K562 (cell line): Measurements from ENCODE around the gene LMX1B. TPM values are rescaled to one million over a fixed set of nuclear protein-coding genes. Genes with fewer than 3 reads are reported as not detected.

ENCODE experiments used
- ATAC-seq: fragments of 200-7000 bp; cut with Tn5 transposase; 3 replicates; pipeline ENCODE4 v1.9.1; 2020; ENCODE audit warnings: moderate library complexity
- BruUV-seq: library from RNA; stranded (reverse); fragments of 400-500 nt; replicated peaks from 2 replicates; lab custom pipeline; 2021; lab: Mats Ljungman, UMichigan
- CTCF ChIA-PET: fragments of 300-600 bp; formaldehyde crosslinking; extraction: SDS; loops from one replicate; lab custom pipeline; 2021; ENCODE audit warnings: low intra/inter-chr PET ratio; lab: Yijun Ruan, JAX
- POLR2A ChIA-PET: fragments of 300-600, 350-650 bp; sonication (Branson Sonifier 250); formaldehyde crosslinking; extraction: SDS; loops from one replicate; lab custom pipeline; 2021; ENCODE audit warnings: antibody characterized with exemption, inconsistent platforms; lab: Yijun Ruan, JAX
- DNase-seq, 4 experiments: peaks; one replicate each; pipeline versions ENCODE4 v3.0.0 to v3.0.0-alpha.2; 2011 to 2018; ENCODE audit warnings: low spot score in 3 of 4, mixed read lengths in 3 of 4; ENCODE audit errors: extremely low read depth in 1 of 4
- FAIRE-seq: peaks from 2 replicates; lab custom pipeline; 2011; peaks lifted over from hg19 to GRCh38; lab: Jason Lieb, UNC
- H2AFZ ChIP-seq: 2 replicates; pipeline ENCODE4 v1.6.0; 2011; ENCODE audit warnings: low read depth, low read length, control low read depth, inconsistent platforms
- H3K27ac ChIP-seq: fragments of 200-600 bp; 3 replicates; pipeline ENCODE4 v1.8.0; 2011; ENCODE audit warnings: low read depth, mild to moderate bottlenecking, control low read depth, inconsistent platforms, low read length, moderate library complexity, mixed read lengths; ENCODE audit errors: extremely low read depth
- H3K27me3 ChIP-seq, 2 experiments: fragments of 300-600 bp in 1 of 2; 2 replicates in 1 of 2; 3 replicates in 1 of 2; pipeline versions ENCODE4 v1.6.0 to v1.8.0; 2011; ENCODE audit warnings: inconsistent platforms in 2 of 2, low read length in 2 of 2, mild to moderate bottlenecking in 1 of 2, mixed read lengths in 1 of 2, moderate library complexity in 1 of 2; ENCODE audit not compliant: control insufficient read depth in 2 of 2, insufficient read depth in 2 of 2
- H3K36me3 ChIP-seq: fragments of 300-600 bp; 3 replicates; pipeline ENCODE4 v1.8.0; 2011; ENCODE audit warnings: mild to moderate bottlenecking, low read length, inconsistent platforms; ENCODE audit not compliant: control insufficient read depth, insufficient read depth
- H3K4me1 ChIP-seq, 2 experiments: fragments of 200-600 bp in 1 of 2; replicated peaks in 1 of 2; 2 replicates in 1 of 2; 3 replicates in 1 of 2; pipeline versions ENCODE4 v1.5.1 to v1.8.0; 2011; ENCODE audit warnings: inconsistent platforms in 2 of 2, low read length in 2 of 2, mild to moderate bottlenecking in 1 of 2, mixed read lengths in 1 of 2, moderate library complexity in 1 of 2; ENCODE audit not compliant: control insufficient read depth in 2 of 2, insufficient read depth in 2 of 2
- H3K4me2 ChIP-seq: 2 replicates; pipeline ENCODE4 v1.6.1; 2011; ENCODE audit warnings: low read length, control low read depth, inconsistent platforms, mixed read lengths; ENCODE audit not compliant: insufficient read depth
- H3K4me3 ChIP-seq: fragments of 200-600 bp; sonication (generic), shearing (Covaris generic); 2 replicates; pipeline ENCODE4 v1.5.1; 2016; ENCODE audit warnings: control low read depth, inconsistent platforms
- H3K79me2 ChIP-seq: fragments of 200-600 bp; 3 replicates; pipeline ENCODE4 v1.8.0; 2011; ENCODE audit warnings: low read length, inconsistent platforms; ENCODE audit not compliant: control insufficient read depth, insufficient read depth
- H3K9ac ChIP-seq, 2 experiments: 2 replicates each; pipeline versions ENCODE4 v1.6.0 to v1.6.1; 2011; ENCODE audit warnings: low read depth in 2 of 2, low read length in 2 of 2, control low read depth in 1 of 2, inconsistent platforms in 1 of 2, mild to moderate bottlenecking in 1 of 2, mixed read lengths in 1 of 2; ENCODE audit not compliant: insufficient read depth in 1 of 2
- H3K9me1 ChIP-seq: one replicate; pipeline ENCODE4 v1.6.0; 2011; ENCODE audit warnings: inconsistent platforms, mild to moderate bottlenecking, low read length, moderate library complexity; ENCODE audit not compliant: control insufficient read depth, insufficient read depth
- H3K9me3 ChIP-seq: replicated peaks from 2 replicates; pipeline ENCODE4 v1.5.1; 2011; ENCODE audit warnings: low read depth, low read length, inconsistent platforms; ENCODE audit not compliant: control insufficient read depth, insufficient read depth
- H4K20me1 ChIP-seq: replicated peaks from 2 replicates; pipeline ENCODE4 v1.6.1; 2011; ENCODE audit warnings: low read length, inconsistent platforms, mixed read lengths; ENCODE audit not compliant: control insufficient read depth, insufficient read depth
- CSDE1 ChIP-seq, 2 experiments: fragments of 450-650 bp; IDR thresholded peaks; 2 replicates each; pipeline ENCODE4 v1.6.1; 2016; ENCODE audit warnings: mild to moderate bottlenecking in 1 of 2
- HMG20B ChIP-seq: fragments of 250-450 bp; sonication (Bioruptor Pico); IDR thresholded peaks from 2 replicates; pipeline ENCODE4 v1.5.0; 2021; ENCODE audit warnings: mild to moderate bottlenecking
- HNRNPUL1 ChIP-seq: fragments of 200-400 bp; formaldehyde crosslinking; IDR thresholded peaks from 2 replicates; pipeline ENCODE4 v1.6.1; 2017; ENCODE audit warnings: low read length
- WGBS: fragments of 100-300 bp; shearing (Covaris generic); methylation state at CpG from one replicate; pipeline ENCODE4 v1.1.6; 2016; ENCODE audit warnings: low coverage, mixed read lengths; ENCODE audit not compliant: insufficient coverage; ENCODE audit errors: missing lambda C conversion rate; 5-methylcytosine and 5-hydroxymethylcytosine counted together
- in situ Hi-C: fragments of 300-500 bp; cut with MboI; formaldehyde crosslinking; loops from 4 replicates; pipeline ENCODE4 v1.15.0; 2018; ENCODE audit warnings: inconsistent platforms, mixed read lengths
- intact Hi-C: fragments of 100-400 bp; cut with micrococcal nuclease; formaldehyde crosslinking; loops from 2 replicates; pipeline ENCODE4 v1.14.2; 2022
- polyA plus RNA-seq, 8 experiments: library from polyadenylated mRNA; depleted of rRNA in 4 of 8; stranded (reverse) in 5 of 8; unstranded in 3 of 8; fragments of >200 nt; fragmentation: Nextera tagmentation in 2 of 8; fragmentation: Illumina TruSeq in 1 of 8; extraction: Ambion mirVana in 2 of 8; extraction: Trizol in 1 of 8; gene quantifications; 2 replicates each; pipeline versions ENCODE4 v1.2.1 to v1.2.3, GENCODE V29; 2011 to 2014; ENCODE audit warnings: inconsistent platforms in 1 of 8, missing spikeins in 1 of 8
- total RNA-seq, 7 experiments: library from RNA; depleted of rRNA in 6 of 7; stranded (reverse); fragments of >200 nt in 6 of 7; fragmentation: Illumina TruSeq in 2 of 7; extraction: Trizol in 2 of 7; gene quantifications; 2 replicates each; pipeline versions ENCODE4 v1.2.1 to v1.2.3, GENCODE V29; 2011 to 2021; ENCODE audit warnings: low replicate concordance in 1 of 7
- TF ChIP-seq, protein P1 (sequence below), 3 experiments: IDR thresholded peaks in 2 of 3; conservative IDR thresholded peaks in 1 of 3; 2 replicates each; pipeline ENCODE4 v1.5.1; 2011 to 2012; ENCODE audit warnings: low read length in 3 of 3, mild to moderate bottlenecking in 3 of 3, control low read depth in 2 of 3, improper control_type of control experiment in 1 of 3, inconsistent platforms in 1 of 3, low read depth in 1 of 3, mixed read lengths in 1 of 3, moderate library complexity in 1 of 3; ENCODE audit not compliant: insufficient read depth in 2 of 3
- TF ChIP-seq, protein P2 (sequence below): fragments of 250-450 bp; sonication (Bioruptor Pico); IDR thresholded peaks from 2 replicates; pipeline ENCODE4 v1.4.0; 2020

LMX1B gene
- total and polyA plus RNA-seq, 9 of the 15 experiments (the other 6 are each of a cell fraction or from before 2014, with no cell fraction given) = not detected

DNA sequence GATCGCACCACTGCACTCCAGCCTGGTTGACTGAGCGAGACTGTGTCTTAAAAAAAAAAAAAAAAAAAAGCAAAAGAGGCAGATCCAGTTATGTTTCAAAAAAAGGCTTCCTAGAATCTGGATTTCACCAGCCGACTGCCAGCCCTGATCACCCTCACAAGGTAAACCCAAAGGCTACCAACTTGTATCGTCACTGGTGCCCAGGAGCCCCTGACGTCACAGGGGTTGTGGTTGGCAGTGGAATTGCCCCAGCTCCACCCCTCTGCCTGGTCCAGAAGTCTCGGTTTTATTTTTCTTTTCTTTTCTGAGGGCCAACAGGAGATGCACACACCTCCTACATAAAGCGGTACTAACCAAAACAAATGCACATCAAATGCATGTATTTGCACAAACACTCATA is 6.0 kb upstream of the LMX1B start (continued):
- TF ChIP-seq, protein P1, sequence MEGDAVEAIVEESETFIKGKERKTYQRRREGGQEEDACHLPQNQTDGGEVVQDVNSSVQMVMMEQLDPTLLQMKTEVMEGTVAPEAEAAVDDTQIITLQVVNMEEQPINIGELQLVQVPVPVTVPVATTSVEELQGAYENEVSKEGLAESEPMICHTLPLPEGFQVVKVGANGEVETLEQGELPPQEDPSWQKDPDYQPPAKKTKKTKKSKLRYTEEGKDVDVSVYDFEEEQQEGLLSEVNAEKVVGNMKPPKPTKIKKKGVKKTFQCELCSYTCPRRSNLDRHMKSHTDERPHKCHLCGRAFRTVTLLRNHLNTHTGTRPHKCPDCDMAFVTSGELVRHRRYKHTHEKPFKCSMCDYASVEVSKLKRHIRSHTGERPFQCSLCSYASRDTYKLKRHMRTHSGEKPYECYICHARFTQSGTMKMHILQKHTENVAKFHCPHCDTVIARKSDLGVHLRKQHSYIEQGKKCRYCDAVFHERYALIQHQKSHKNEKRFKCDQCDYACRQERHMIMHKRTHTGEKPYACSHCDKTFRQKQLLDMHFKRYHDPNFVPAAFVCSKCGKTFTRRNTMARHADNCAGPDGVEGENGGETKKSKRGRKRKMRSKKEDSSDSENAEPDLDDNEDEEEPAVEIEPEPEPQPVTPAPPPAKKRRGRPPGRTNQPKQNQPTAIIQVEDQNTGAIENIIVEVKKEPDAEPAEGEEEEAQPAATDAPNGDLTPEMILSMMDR (IDR thresholded peaks at IDR 0.05 in 2 of 3, conservative IDR thresholded peaks at IDR 0.05 in 1 of 3; ENCODE audit: insufficient read depth in 2 of 3, low read depth in 1 of 3, low read length in 3 of 3) = no peak
- no peak for TF ChIP-seq CSDE1 (IDR thresholded peaks at IDR 0.05)

DNA sequence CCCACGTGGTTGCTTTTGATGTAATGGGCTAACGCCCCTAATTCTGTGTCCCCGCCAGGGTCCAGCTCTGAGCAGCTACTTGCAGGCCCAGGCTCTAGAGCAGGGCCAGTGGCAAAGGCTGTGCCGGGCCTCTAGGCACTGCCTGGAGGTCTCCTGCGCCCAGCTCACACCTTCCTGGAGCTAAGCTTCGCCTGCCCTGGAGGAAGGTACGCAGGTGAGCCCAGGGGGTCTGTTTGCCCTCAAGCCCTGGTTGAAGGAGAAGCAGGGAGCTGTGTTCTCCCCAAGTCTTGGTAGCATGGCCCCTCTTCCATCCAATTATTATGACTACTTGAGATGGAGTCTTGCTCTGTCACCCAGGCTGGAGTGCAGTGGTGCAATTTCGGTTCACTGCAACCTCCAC is 5.2 kb upstream of the LMX1B start:
- 1% methylated on average over 8 of the region's 8 CpGs for WGBS
- no peaks in the 10 kb centered on the region for H3K9me1 ChIP-seq
- H3K9ac ChIP-seq = no peak overlapping the region
- FAIRE-seq = no peak
- BruUV-seq = no TSS peak
- H3K27me3 ChIP-seq = peaks cover 9 to 70% of the 10 kb centered on the region in 2 experiments; a peak in 4 of 5 replicates
- no peak for DNase-seq
- ATAC-seq = no peak
- CTCF ChIA-PET = no interaction called here
- H3K9me3 ChIP-seq = no peaks in the 10 kb centered on the region
- H3K4me3 ChIP-seq = no peak overlapping the region
- no peak overlapping the region for H3K4me2 ChIP-seq
- POLR2A ChIA-PET = interaction anchor here (0.7 kb wide), 1 partner anchor 368 kb away, joined by 4 read pairs; no protein-coding TSS in a partner anchor
- H3K27ac ChIP-seq = no peak overlapping the region
- H4K20me1 ChIP-seq = peaks cover 13% of the 10 kb centered on the region
- no peak overlapping the region for H2AFZ ChIP-seq
- intact Hi-C loops = no loop called here
- in situ Hi-C loops = loop anchor here (5.0 kb wide), 2 partner anchors 84 to 174 kb away; no protein-coding TSS in a partner anchor
- TF ChIP-seq HMG20B (CRISPR knock-in tag) (no peak), HNRNPUL1 (no peak)
- TF ChIP-seq, protein P2, sequence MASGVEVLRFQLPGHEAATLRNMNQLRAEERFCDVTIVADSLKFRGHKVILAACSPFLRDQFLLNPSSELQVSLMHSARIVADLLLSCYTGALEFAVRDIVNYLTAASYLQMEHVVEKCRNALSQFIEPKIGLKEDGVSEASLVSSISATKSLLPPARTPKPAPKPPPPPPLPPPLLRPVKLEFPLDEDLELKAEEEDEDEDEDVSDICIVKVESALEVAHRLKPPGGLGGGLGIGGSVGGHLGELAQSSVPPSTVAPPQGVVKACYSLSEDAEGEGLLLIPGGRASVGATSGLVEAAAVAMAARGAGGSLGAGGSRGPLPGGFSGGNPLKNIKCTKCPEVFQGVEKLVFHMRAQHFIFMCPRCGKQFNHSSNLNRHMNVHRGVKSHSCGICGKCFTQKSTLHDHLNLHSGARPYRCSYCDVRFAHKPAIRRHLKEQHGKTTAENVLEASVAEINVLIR (CRISPR knock-in tag) = no peak
- H3K36me3 ChIP-seq = no peaks in the 10 kb centered on the region
- no peaks in the 10 kb centered on the region for H3K79me2 ChIP-seq
- H3K4me1 ChIP-seq = peaks cover 0 to 27% of the 10 kb centered on the region in 2 experiments; a peak in 1 of 5 replicates
